ENCODE results near the gene RSPO3.

DNA sequence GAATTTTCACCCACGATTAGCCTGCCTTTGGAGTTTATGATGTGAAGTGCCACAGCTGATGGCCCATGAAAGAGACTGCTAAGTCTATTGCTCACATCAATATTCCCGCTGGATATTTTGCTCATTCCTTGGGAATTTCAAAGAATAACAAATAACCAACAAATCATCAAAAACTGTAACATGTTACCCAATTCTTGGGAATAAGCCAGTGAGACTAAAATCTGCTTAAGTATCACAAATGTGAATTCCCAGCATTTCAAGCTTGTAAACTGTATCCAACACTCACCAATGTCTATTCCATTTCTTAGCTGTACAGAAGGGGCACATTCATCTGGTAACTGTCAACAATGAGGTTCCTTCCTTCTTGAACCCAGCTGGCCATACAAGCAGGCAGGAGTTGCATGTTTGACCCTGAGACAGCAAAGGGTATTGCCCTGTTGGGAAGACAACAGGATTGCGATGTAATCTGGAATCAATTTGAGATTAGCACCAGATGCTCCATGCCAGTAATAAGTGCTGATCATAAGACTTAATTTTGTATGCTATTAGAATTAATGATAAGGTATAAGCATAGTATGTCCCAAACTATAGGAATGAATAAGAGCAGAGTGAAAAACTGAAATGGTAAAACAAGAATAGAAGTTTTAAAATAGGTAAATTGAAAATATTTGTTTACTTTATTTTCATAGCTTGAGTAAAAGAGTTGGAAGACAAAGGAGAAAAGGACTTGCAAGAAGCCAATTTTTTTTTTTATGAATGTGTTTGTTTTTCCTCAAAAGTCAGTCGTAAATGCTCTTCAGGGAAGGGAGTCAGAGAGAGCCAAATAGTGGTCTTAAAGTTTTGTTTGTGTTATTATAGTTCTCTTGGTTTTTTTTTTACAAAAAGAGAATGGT, 58.8 kb downstream of the RSPO3 start:
- TF ChIP-seq, protein P1, sequence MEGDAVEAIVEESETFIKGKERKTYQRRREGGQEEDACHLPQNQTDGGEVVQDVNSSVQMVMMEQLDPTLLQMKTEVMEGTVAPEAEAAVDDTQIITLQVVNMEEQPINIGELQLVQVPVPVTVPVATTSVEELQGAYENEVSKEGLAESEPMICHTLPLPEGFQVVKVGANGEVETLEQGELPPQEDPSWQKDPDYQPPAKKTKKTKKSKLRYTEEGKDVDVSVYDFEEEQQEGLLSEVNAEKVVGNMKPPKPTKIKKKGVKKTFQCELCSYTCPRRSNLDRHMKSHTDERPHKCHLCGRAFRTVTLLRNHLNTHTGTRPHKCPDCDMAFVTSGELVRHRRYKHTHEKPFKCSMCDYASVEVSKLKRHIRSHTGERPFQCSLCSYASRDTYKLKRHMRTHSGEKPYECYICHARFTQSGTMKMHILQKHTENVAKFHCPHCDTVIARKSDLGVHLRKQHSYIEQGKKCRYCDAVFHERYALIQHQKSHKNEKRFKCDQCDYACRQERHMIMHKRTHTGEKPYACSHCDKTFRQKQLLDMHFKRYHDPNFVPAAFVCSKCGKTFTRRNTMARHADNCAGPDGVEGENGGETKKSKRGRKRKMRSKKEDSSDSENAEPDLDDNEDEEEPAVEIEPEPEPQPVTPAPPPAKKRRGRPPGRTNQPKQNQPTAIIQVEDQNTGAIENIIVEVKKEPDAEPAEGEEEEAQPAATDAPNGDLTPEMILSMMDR (IDR thresholded peaks at IDR 0.05): no peak
- TF ChIP-seq POLR2A (IDR thresholded peaks at IDR 0.05): no peak

Measured in uterus (tissue), 2 donors.